Natural killer cell treated with Interleukin-12 subunit alpha and Interleukin-12 subunit beta and Interleukin-15 and Interleukin-18, amount 100 ng/mL, for 72 hours (primary cell): ENCODE measurements around the gene ACAP2. TPM values are rescaled to one million over a fixed set of nuclear protein-coding genes. Genes with fewer than 3 reads are reported as not detected.

Experiments
- total RNA-seq, 2 donors: library from RNA; stranded (reverse); gene quantifications; one replicate each; pipeline ENCODE4 v1.2.3, GENCODE V29; 2022

The ACAP2 gene
- total RNA-seq, 2 donors from 2014 or later = 48.1 to 60.0 TPM

Other genes starting within 250 kb of the ACAP2 start
- 10 to 100 TPM; 10.5 to 16.2 TPM for gene XXYLT1, start 171.9 kb downstream of the ACAP2 start, total RNA-seq
- 10 to 100 TPM; 47.5 to 56.3 TPM for gene PPP1R2, start 100.3 kb upstream of the ACAP2 start, total RNA-seq
- not detected for gene APOD, start 140.9 kb upstream of the ACAP2 start, total RNA-seq